GM19328 (cell line): Measurements from ENCODE around the gene GMEB2.

Experiments used
- ATAC-seq: cut with Tn5 transposase; IDR thresholded peaks from one replicate; pipeline ENCODE4 v1.9.1; 2021; ENCODE audit warnings: mild to moderate bottlenecking, moderate library complexity; ENCODE audit not compliant: unreplicated experiment

GMEB2 gene

DNA sequence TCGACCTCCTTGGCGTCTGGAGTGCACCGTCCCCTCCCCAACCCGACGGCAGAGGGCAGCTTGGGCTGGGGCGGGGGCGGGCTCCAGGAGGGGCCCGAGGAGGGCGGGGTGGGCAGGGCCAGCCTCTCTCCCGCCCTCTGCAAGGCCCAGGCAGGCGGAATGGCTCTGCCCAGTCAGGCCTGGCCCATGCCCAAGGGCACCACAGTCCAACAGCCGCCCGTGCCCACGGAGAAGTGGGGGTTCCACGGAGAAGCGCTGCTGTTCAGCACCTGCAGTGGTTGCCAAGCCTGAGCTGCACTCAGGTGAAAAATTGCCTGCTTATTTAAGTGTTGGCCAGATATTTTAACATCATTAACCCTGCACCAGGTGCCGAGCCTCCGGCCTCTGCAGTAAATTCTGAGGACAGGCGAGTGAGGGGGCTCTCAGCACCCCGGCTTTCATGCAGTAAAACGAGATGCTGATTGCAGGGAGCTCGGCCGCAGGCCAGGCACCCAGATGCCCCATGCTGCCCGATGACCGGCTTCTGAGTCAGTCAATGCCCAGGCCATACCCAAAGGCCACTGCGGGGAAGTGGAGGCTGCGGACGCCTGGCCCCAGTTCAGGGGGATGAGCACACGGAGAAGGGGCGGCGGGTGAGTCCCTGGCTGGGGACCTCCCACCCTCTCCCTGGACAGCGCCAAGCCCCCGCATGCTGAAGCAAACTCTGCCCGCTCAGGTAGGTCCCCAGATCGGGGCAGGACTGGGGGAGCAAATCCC is 79.0 kb downstream of the GMEB2 start, which contains the start of gene SRMS:
Gene SRMS (minus strand): TSS at position 25 of the 756 bp plus-strand sequence. CDS start 286 bp downstream, outside the sequence.
- ATAC-seq = no peak

DNA sequence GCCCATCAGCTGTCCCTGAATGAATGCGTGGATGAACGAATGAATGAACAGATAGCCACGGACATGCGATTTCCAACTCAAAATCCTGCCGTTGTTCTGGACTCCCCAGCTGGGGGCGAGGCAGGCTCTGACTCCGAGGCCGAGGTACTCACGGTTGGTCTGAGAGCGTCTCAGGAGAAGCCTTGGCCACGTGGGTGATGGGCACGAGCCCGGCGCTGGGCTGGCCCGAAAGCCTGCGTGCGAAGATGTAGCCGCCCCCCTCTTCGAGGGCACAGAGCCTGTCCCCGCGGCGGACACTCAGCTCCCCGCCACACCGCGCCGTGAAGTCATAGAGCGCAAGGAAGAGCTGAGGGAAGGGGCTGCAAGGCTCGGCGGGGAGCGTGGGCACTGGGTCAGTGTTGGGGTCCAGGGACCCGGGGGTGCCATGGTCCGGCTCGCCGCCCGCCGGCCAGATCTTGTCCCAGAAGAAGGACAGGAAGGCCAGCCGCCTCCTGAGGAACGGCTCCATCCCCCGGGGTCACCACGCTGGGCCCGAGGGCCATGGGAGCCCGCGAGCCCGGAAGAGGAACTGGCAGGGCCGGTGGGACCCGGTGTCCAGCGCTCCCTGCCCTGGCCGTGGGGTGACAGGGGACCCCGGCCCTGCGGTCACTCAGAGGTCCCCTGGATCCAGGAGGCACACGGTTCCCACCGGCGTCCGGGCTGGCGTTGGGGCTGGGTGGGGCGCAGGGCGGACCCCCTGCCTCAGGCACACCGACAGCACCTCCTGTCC is 79.8 kb downstream of the GMEB2 start:
- ATAC-seq = no peak

DNA sequence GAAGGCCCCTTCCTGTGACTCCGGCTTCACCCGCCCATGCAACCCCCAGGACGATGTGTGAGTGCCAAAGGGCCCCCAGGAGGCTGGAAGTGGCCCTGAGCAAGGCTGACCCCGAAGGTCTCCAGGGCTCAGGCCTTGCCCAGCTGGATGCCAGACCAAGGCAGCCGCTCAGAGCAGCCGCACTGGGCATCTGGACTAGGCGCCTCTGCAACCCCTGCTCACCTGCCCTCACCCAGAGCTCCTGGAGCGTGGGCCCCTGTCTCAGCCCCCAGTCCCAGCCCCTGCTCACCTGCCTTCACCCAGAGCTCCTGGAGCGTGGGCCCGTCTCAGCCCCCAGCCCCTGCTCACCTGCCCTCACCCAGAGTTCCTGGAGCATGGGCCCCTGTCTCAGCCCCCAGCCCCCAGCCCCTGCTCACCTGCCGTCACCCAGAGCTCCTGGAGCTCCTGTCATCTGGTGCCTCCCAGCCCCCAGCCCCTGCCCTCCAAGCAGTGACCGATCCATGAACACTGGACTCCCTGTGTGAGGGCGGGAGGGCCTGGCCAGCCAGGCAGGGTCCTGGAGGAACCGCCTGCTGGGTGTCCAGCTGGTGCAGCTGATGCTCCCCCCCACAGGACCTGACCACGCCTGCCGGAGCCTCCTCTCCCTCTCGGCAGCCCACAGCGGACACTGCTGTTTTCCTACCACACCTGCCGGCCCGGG is 80.5 kb downstream of the GMEB2 start:
- ATAC-seq = no peak

DNA sequence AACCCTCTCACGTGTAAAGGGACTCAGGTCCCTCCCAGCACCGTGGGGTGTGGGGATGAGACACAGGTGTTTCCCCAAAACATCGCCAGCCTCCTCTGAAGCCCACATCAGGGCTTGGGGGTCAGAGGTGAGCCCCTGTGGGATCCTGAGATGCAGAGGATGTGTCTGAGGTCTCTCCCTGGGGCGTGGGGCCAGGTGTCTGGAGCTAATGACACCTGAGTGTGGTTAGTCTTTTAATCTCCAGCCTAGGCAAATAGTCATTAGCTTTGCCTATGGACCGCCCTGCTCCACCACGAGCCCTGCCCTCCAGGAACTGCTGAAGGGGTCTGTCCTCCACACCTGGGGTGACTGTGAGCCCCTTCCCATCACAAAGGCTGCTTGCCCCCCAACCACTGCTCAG is 81.1 kb downstream of the GMEB2 start:
- no peak for ATAC-seq

DNA sequence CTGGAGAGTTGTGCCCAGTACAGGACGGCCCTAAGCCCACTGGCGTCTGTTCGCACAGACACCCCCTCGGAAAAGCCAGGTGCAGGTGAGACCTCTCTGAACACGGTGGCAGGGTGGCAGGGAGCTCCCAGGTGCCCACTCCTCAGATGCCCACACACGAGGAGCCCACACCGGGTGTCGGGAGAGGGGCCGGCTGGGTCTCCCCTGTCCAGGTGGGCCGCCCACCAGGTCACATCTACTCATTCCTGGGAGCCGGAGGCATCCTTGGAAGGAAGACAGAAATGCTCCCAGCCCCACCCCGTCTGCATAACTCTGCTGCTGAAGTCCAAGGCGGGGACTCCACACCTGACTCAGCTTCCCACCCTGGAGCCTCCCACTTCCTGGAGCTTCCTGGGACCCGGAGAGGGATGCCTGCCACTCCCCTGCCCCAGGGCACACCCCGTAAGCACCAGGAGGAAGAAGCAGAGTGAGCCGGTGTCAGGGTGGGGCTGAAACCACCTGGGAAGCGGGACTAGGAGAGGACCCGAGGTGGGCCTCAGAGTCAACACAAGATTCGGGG is 81.9 kb downstream of the GMEB2 start:
- ATAC-seq = no peak

DNA sequence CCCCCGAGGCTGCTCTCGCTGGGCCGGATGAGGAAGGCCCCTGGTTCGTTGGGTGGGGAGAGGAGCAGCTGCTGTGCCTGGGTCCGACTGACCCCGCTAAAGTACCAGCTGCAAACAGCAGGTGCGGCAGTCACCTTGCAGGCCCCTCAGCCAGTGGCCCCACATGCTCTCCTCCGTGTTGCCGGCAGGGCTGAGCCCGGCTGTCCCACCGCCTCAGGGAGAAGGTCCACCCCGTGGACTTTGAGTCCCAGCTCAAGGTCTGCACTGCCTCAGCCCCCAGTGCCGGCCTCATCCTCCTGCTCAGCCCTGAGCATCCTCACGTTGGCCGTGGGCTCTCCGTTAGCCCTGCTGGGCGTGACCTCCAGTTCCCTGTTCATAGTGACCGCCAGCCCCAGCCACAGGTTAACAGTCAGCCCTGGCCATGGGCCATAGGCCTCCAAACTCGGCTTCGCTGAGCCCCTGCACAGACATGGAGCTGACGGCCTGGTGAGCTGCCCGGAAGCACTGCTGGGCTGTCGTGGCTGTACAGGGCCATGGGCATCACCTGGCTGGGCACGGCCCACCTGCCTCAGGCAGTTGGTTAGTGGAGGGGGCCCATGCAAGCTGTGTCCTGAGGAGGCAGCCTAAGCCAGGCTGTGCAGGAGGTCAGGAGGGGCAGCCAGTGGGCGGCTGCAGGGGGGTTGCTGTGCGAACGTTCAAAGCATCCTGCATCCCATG is 82.5 kb downstream of the GMEB2 start:
- no peak for ATAC-seq

DNA sequence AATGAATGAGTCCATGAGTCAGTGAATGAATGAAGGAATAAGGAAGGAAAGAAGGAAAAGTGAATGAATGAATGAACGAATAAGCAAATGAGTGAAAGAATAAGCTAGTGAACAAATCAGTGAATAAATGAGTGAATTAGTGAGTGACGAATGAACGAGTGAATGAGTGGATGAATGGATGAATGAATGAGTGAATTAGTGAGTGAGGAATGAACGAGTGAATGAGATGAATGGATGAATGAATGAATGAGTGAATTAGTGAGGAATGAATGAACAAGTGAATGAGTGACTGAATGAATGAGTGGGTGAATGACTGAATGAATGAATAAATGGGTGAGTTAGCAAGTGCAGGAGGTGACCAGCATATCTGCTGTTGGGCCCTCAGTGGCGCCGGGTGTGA is 83.2 kb downstream of the GMEB2 start:
- no peak for ATAC-seq

DNA sequence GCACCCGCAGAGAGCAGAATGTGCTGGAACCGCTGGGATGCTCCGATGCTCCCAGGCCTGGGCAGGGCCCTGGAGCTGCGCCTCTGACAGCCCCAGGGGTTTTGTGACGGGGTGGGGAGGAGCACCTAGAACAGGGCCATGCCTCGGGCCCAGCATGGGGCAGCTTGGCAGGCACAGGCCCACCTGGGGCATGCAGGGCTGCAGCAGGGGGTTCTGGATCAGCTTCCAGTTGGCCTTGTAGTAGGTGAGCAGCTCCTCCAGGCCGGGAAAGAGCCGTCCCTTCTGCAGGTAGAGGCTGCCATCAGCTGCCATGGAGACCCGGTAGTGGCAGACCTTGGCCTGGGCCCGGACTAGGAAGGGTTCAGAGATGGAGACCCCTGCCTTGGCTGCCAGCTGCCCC is 83.8 kb downstream of the GMEB2 start:
- no peak for ATAC-seq

DNA sequence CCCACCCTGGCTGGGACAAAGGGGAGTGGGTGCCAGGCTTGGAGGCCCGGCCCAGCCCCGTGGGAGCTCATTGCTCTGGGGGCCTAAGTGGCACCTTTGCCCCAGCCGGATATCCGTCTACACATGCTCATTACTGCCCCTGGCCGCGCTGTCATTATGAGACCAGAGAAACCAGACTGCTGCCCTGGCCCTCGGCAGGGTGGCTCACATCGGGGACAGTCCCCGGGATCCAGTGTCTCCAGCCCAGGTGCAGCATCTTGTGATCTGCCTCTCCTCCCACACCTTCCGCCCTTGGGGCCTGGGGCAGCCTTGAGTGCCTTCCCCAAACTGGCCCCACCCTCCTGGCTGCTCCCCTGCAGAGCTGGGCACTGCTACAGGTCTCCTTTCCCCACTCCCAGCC is 84.2 kb downstream of the GMEB2 start:
- no peak for ATAC-seq

DNA sequence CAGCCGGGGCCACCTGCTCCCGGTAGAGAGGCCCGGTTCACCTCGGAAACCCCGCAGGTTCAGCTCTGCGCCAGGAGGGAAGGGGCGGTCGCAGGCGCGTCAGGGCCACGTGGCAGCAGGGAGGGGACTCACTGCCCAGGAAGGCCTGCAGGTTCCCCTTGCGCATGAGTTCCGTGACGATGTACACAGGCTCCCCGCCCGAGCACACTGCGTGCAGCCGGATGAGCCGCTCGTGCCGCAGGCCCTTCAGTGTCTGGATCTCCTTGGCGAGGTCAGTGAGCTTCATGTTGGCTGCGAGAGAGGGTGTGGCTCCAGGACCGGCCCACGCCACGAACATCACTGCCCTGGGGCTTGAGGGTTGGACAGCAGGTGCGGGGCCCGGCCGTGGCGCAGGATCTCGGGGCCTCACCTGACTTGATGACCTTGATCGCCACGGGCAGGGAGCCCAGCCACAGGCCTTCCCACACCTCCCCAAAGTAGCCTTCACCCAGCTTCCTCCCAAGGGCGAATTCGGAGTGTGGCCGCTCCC is 84.8 kb downstream of the GMEB2 start:
- ATAC-seq = no peak

DNA sequence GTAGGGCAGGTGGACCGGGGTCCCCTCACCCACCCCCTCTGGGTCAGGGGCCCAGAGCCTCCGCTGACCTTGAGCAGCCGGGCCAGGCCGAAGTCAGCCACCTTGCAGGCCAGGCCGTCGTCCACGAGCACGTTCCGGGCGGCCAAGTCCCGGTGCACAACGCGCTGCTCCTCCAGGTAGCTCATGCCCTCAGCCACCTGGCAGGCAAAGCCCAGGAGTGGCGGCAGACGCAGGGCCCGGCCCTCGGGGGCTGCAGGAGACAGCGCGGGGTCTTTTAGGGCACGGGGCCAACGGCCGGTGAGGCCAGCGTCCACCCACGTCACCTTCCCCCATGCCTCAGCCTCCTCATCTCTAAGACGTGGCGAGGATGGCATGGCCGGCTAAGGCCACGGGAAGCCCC is 85.5 kb downstream of the GMEB2 start:
- no peak for ATAC-seq

DNA sequence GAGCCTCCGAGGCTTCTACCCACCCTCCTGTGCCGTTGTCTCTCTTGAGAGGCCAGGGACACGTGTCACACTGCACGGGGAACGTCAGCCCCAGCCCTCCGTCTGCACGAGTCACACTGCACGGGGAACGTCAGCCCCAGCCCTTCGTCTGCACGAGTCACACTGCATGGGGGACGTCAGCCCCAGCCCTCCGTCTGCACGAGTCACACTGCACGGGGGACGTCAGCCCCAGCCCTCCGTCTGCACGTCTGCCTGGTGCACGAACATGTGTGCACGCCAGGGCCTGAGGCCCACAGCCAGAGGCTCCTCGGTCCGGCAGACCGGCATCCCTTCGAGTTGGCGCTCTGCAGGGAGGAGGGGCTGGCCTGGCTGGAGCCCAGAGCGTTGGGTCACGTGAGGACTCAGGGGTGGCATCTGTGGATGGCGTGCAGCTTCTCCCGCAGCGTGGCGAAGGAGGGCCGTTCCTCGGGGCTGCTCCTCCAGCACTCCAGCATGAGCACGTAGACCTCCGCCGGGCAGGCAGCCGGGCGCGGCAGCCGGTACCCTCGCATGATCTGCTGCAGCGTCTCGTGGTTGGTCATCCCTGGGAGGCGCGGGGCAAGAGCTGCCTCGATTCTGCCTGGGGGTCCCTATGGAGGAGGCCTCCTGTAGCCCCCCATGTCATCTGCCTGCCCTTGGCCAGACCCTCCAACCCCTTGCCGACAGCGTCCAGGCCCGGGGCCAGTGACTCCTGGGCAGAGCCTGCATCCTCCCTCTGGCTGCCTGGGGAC is 86.3 kb downstream of the GMEB2 start:
- ATAC-seq = no peak

DNA sequence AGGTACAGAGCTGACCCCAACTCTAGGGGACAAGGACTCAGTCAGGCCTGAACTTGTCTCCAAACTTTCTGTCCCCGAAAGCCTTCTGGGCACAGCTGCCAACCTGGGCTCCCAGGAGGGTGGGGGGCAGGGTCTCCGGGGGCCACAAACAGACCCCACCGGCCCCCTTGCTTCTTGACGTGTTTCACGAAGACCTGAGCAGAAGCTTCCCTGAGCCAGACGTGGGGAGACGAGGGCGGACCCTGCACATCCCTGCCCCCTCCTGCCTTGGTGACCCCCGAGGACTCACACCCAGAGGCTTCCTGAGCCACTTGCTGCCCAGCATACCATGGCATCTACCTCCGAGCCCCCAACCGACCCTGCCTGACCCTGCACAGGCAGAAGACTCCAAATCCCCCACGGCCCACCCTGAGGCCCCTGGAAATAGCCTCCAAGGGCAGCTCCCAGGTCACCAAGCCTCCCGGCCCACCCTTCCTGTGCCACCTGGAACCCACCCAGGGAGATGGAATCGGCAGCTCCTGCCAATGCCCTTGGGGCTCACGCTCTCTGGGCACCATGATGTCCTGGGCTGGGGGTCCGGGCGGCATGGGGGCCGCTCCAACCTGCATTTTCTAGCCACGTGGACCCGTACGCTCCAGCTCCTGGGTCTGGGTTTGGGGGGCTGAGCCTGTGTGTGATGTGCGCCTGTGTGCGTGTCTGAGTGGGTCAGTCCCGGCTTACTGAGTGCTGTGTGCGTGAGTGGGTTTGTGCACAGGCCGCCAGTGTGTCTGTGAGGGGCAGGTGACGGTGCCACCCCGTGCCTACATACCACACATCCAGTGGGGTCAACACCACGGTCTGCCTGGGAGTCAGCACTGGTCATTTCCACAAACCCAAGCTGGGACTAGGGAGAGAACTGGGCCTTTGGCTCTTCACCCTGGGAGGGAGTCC is 87.2 kb downstream of the GMEB2 start:
- ATAC-seq = no peak

DNA sequence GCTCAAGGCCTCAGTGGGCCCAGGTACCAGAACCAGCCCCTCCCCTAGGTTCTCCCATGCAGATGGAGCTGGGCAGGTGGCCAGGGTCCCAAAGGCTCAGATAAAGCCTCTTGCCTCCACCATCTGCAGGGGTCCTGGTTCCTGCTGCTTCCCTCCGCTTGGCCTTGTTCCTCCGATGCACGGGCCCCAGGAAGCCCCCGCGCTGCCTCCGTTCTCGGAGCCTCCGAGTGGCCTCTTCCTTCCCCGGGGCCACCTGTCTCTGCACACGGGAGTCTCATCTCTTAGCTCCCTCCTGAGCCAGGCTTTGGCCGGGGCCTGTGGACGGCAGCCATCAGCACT is 87.8 kb downstream of the GMEB2 start:
- no peak for ATAC-seq

DNA sequence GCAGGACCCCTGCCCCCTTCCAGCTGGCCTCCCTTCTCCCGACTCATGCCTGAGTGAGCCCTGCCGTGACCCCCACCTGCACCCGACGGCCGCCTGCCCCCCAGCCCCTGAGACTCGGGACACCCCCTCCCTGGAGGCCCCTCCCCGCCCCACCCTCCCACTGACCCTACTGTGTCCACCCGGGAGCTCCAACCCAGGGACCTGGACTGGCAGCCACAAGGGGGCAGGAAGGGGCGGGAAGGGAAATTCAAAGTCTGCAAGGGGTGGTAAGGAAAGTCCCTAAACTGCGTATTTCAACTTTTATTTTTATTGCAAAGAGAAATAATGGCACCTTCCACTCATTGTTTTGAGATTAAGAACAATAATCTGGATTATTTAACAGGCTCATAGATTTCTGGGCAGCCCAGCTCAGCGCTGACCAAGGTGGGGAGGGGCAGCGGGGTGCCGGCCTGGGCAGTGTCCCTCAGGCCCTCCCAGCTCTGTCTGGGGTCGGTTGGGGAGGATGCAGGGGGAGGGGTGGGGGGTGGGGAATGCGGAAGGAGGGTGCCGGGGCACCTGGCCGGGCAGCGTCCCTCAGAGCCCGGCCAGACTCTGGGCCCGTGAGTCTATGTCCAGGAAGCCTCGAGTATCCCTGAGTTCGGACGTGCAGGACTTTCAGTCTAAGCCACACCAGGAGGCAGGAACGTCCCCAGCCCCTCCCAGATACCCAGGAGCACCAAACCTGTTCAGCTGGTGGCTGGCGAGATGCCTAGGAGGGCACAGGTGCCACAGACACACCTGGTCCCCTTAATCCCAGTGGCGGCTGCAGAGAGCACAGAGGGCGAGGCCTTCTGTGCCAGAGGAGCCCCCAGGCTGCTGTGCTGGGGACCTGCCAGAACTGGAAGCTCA is 88.5 kb downstream of the GMEB2 start:
- ATAC-seq = no peak
